Measurements from ENCODE around the gene PER3. TPM values are rescaled to one million over a fixed set of nuclear protein-coding genes. Genes with fewer than 3 reads are reported as not detected.

Gene PER3
- total RNA-seq, 2 experiments from 2014 or later = 2.1 to 2.4 TPM

DNA sequence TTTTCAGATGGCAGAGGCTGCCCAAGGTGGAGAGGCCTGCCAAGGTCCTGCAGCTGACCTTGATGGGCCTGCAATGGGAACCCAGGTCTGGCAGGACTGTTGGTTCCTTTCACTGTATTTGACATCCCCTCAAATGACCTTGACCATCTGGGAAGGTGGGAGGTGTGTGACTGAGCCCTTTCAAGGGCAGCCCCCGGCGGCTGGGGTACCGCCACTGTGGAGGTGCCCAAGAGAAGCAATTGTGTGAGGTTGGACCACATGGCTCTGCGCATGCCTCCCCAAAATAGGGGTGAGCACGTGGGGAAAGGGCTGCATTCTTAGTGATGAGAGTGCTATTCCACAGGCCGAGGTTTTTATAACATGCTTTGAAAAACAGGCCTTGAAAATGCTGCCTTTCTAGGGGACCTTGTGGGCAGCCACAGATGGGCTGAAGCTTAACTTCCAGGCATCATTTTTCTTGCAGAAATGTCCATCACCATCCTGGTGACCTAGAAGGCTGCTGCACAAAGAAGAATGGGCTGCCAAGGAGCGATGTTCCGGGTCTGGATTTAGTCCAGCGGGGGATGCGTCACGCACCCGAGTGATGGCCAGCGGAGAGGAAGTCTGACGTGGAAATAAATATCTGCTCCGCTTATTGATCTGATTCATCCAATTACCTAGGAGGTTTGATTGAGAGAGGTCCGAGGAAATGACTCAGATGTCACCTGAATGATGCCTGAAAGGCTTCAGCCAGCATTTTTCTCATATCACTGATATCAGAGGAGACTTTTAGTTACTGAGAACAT, 85.2 kb downstream of the PER3 start:
- DNase-seq (no peak), ATAC-seq (no peak)
- Mint-ChIP-seq H3K27me3 (no peaks in the 10 kb centered on the region), H3K9me3 (no peaks in the 10 kb centered on the region), H3K27ac (no peak overlapping the region), H3K4me1 (ENCODE audit: low read depth) (no peaks in the 10 kb centered on the region), H3K4me3 (no peak overlapping the region), H3K36me3 (ENCODE audit: low read depth) (no peaks in the 10 kb centered on the region)
- CTCF ChIA-PET = interaction anchor here (1.2 kb wide), 1 partner anchor 117 kb away, joined by 3 read pairs; no protein-coding TSS in a partner anchor
- POLR2A ChIA-PET = interaction anchor here (1.2 kb wide), 1 partner anchor 22 kb away, joined by 3 read pairs; no protein-coding TSS in a partner anchor
- no peak for TF ChIP-seq CTCF (IDR thresholded peaks at IDR 0.05)
- intact Hi-C loops (cut with micrococcal nuclease) = no loop called here

DNA sequence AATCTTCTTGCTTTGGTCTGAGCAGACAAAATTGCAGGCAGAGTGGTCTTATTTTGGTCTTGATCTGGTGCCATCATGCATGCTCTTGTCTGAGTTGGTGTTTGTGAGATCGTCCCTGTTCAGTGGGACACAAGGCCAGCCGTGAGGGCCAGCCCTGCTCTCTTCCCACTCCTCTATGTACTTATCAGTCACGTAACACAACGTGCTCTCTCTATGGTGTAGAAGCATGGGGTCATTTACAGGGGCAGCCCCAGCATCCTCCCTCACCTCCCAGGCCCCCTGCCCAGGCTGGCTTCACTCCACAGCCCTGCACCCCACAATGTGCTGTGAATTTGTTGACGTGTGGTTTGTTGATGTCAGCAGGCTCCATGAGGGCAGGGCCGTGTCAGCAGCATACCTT, 87.0 kb downstream of the PER3 start:
- Mint-ChIP-seq H3K27ac (no peak overlapping the region), H3K9me3 (no peaks in the 10 kb centered on the region), H3K36me3 (ENCODE audit: low read depth) (no peaks in the 10 kb centered on the region), H3K27me3 (no peaks in the 10 kb centered on the region), H3K4me3 (no peak overlapping the region), H3K4me1 (ENCODE audit: low read depth) (no peaks in the 10 kb centered on the region)
- no peak for ATAC-seq
- TF ChIP-seq CTCF (IDR thresholded peaks at IDR 0.05) = no peak
- ChIA-PET POLR2A (no interaction called here), CTCF (no interaction called here)
- no peak for DNase-seq
- intact Hi-C loops (cut with micrococcal nuclease) = no loop called here

DNA sequence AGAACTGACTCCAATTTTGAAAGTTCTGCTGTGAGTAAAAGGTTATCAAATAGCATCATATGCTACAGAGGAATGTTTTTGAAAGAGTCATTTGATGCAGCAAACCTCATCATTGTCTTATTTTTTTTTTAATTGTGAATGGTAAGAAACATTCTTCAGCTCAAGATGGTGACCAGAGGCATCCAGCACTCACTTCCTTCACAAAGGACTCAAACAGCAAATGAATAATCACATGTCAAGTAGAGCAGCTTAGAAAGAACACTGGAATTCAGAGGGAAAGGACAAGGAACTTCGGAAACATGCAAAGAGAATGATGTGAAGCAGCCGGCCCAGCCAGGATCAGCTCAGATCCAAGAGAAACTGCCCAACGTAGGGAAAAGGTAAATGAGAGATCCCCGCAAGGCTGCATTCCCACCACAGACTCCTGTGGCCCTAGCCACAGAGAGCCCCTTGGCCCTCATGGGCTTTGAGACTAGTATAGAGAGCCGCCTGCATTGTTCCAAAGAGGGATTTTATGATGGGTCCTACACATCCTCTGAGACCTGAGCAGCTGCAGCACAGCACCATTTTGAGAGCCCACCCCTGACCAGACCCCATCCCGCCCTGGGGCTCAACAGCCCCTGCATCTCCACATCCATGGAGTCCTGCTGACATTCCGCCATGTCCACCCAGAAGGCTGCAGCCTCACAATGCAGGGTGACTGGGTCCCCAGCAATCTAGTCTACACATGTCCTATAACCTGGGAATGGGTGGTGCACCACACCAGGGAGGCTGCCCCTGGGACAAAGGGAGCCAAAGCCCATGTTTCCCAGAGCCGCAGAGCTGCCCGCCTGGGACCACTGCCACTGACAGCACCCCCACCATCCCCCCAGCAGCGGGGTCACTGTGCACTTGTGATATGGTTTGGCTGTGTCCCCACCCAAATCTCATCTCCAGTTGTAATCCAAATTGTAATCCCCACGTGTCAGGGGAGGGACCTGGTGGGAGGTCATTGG, 90.0 kb downstream of the PER3 start:
- no peak overlapping the region for H3K4me3 Mint-ChIP-seq
- POLR2A ChIA-PET = no interaction called here
- ATAC-seq (no peak), DNase-seq (no peak)
- H3K36me3 Mint-ChIP-seq (ENCODE audit: low read depth) = peaks cover 5% of the 10 kb centered on the region
- no peak overlapping the region for H3K27ac Mint-ChIP-seq
- H3K27me3 Mint-ChIP-seq = peaks cover 1% of the 10 kb centered on the region
- no peak for TF ChIP-seq CTCF (IDR thresholded peaks at IDR 0.05)
- H3K9me3 Mint-ChIP-seq = peaks cover 10% of the 10 kb centered on the region
- CTCF ChIA-PET = no interaction called here
- intact Hi-C loops (cut with micrococcal nuclease) = no loop called here
- H3K4me1 Mint-ChIP-seq (ENCODE audit: low read depth) = peaks cover 4% of the 10 kb centered on the region

- CTCF ChIA-PET = interaction anchor here (0.8 kb wide), 1 partner anchor 211 kb away, joined by 3 read pairs; no protein-coding TSS in a partner anchor
- no peak overlapping the region for H3K27ac Mint-ChIP-seq
- peaks cover 4% of the 10 kb centered on the region for H3K4me1 Mint-ChIP-seq (ENCODE audit: low read depth)
- intact Hi-C loops (cut with micrococcal nuclease) = no loop called here
- POLR2A ChIA-PET = no interaction called here
- no peak for ATAC-seq
- no peak for TF ChIP-seq CTCF (IDR thresholded peaks at IDR 0.05)
- DNase-seq = no peak
- H3K36me3 Mint-ChIP-seq (ENCODE audit: low read depth) = peaks cover 5% of the 10 kb centered on the region
- no peak overlapping the region for H3K4me3 Mint-ChIP-seq
- H3K27me3 Mint-ChIP-seq = peaks cover 2% of the 10 kb centered on the region
- peaks cover 10% of the 10 kb centered on the region for H3K9me3 Mint-ChIP-seq
Observed at GRCh38 chr1:7878027-7878426, 93.9 kb downstream of the PER3 start.
